Sigmoid colon (tissue), 7 donors: Measurements from ENCODE around the gene NEUROG3. TPM values are rescaled to one million over a fixed set of nuclear protein-coding genes. Genes with fewer than 3 reads are reported as not detected.

Experiments
- DNase-seq: peaks from one replicate; pipeline ENCODE4 v3.0.0-alpha.2; 2019
- H3K27ac ChIP-seq, 4 donors: fragments of 200-600 bp; sonication (generic); one replicate each; pipeline ENCODE4 v1.5.1; 2016 to 2019; ENCODE audit warnings: mild to moderate bottlenecking in 1 of 4
- H3K27me3 ChIP-seq, 3 donors: fragments of 200-600 bp; sonication (generic); one replicate each; pipeline ENCODE4 v1.5.1; 2019; ENCODE audit warnings: mild to moderate bottlenecking in 1 of 3
- H3K36me3 ChIP-seq, 4 donors: fragments of 200-600 bp; sonication (generic); one replicate each; pipeline ENCODE4 v1.5.1; 2016 to 2019
- H3K4me1 ChIP-seq, 4 donors: fragments of 200-600 bp; sonication (generic); one replicate each; pipeline ENCODE4 v1.5.1; 2017 to 2019
- H3K4me3 ChIP-seq, 4 donors: fragments of 200-600 bp; sonication (generic); one replicate each; pipeline ENCODE4 v1.5.1; 2017 to 2019; ENCODE audit warnings: mild to moderate bottlenecking in 2 of 4, moderate library complexity in 1 of 4
- H3K9me3 ChIP-seq, 4 donors: fragments of 200-600 bp in 3 of 4; sonication (generic) in 3 of 4; one replicate each; pipeline versions ENCODE4 v1.5.1 to v1.6.1; 2013 to 2019
- EP300 ChIP-seq, 4 donors: sonication (generic); formaldehyde crosslinking; IDR thresholded peaks; one replicate each; pipeline ENCODE4 v1.6.1; 2017; ENCODE audit warnings: antibody characterized with exemption in 4 of 4
- POLR2A ChIP-seq, 2 donors: fragments of 450-650 bp; IDR thresholded peaks; one replicate each; pipeline ENCODE4 v1.6.1; 2016; ENCODE audit warnings: antibody characterized with exemption in 2 of 2, mild to moderate bottlenecking in 2 of 2, moderate library complexity in 2 of 2
- POLR2AphosphoS5 ChIP-seq, 4 donors: sonication (generic); formaldehyde crosslinking; IDR thresholded peaks; one replicate each; pipeline ENCODE4 v1.6.1; 2017; ENCODE audit warnings: antibody characterized with exemption in 4 of 4
- WGBS, 2 donors: extraction: QIAGEN DNeasy Blood & Tissue Kit; methylation state at CpG; one replicate each; pipeline ENCODE4 v1.1.7; 2013; 5-methylcytosine and 5-hydroxymethylcytosine counted together
- intact Hi-C: fragments of 100-400 bp; cut with DNase I; formaldehyde crosslinking; loops from one replicate; pipeline ENCODE4 v1.15.1; 2023
- polyA plus RNA-seq, 3 donors: library from polyadenylated mRNA; stranded (reverse); fragments of 200-250 nt; gene quantifications; one replicate each; pipeline ENCODE4 v1.2.3, GENCODE V29; 2013
- total RNA-seq, 4 donors: library from RNA; depleted of rRNA; stranded (reverse); fragments of >200 nt; gene quantifications; one replicate each; pipeline ENCODE4 v1.1.0, GENCODE V29; 2016
- TF ChIP-seq, protein P1 (sequence below), 4 experiments: fragments of 450-650 bp in 3 of 4; fragments of 200-600 bp in 1 of 4; IDR thresholded peaks; one replicate each; pipeline ENCODE4 v1.5.1; 2016 to 2019; ENCODE audit warnings: antibody characterized with exemption in 4 of 4, mild to moderate bottlenecking in 3 of 4, moderate library complexity in 2 of 4
- donor health status: healthy with polysubstance abuse.
- donor health status: Bipolar disorder and iron deficiency.
- donor health status: healthy.

NEUROG3 gene
- total and polyA plus RNA-seq, 7 donors, result 1.2 to 1.4 (median 1.3) TPM; not detected in 4

GRCh38 chr10:69569396-69569934 lies 3.8 kb downstream of the NEUROG3 start:
- H3K36me3 ChIP-seq, result no peaks in the 10 kb centered on the region
- TF ChIP-seq POLR2AphosphoS5 (IDR thresholded peaks at IDR 0.05) (no peak), POLR2A (IDR thresholded peaks at IDR 0.05) (no peak), EP300 (IDR thresholded peaks at IDR 0.05) (no peak)
- TF ChIP-seq, protein P1, sequence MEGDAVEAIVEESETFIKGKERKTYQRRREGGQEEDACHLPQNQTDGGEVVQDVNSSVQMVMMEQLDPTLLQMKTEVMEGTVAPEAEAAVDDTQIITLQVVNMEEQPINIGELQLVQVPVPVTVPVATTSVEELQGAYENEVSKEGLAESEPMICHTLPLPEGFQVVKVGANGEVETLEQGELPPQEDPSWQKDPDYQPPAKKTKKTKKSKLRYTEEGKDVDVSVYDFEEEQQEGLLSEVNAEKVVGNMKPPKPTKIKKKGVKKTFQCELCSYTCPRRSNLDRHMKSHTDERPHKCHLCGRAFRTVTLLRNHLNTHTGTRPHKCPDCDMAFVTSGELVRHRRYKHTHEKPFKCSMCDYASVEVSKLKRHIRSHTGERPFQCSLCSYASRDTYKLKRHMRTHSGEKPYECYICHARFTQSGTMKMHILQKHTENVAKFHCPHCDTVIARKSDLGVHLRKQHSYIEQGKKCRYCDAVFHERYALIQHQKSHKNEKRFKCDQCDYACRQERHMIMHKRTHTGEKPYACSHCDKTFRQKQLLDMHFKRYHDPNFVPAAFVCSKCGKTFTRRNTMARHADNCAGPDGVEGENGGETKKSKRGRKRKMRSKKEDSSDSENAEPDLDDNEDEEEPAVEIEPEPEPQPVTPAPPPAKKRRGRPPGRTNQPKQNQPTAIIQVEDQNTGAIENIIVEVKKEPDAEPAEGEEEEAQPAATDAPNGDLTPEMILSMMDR (IDR thresholded peaks at IDR 0.05), result no peak
- DNase-seq, result no peak
- H3K4me3 ChIP-seq, result no peak overlapping the region
- H3K27me3 ChIP-seq, result peaks cover 49 to 93% (median 74%) of the 10 kb centered on the region in 3 donors
- H3K27ac ChIP-seq, result no peak overlapping the region
- intact Hi-C loops, result no loop called here
- 6 to 16% methylated on average over 23 of the region's 23 CpGs for WGBS, 2 donors
- H3K4me1 ChIP-seq, result peaks cover 0 to 26% (median 18%) of the 10 kb centered on the region in 4 donors
- no peaks in the 10 kb centered on the region for H3K9me3 ChIP-seq

DNA sequence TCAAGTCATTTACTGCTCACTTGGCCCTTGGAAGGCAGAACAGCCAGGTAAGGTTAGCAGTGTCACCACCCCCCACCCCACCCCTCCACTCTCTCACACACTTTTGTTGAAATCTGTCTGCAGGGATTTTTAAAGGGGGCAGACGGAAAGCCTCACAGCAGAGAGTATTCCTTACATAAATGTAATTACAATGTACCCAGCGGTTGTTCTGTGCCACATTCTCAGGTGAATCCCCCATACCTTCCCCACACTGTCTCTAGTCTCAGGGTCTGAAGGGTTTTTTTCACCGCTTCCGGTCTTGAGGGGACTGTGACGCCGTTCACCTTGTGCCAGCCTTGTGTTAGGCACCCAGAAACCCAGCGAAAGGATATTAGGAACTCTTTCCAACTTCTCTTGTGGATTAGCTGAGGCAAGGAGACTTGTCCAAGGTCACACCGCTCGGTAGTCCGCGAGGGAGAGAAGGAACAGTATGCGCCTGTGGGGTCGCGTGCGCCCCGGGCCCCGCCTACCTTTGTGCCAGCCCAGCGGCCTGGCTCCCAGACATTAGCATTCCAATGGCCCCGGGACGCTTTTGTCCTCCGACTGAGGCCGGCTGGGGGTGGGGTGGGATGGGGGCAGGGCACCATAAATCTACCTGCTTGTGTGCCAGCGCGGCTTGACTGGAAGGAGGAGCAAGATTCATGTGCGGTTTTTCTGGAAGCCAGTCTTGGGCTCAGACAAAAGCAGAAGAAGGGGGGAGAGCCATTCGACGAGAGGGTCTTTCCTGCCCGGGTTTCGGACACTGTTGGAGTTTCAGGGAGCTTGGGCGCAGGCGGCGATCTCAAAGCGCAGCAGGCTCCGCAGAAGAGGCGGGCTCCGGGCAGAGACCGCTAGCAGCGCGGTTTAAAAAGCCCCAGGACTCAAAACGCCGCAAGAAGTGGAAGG lies 4.5 kb downstream of the NEUROG3 start:
- H3K4me1 ChIP-seq, result peaks cover 0 to 20% (median 18%) of the 10 kb centered on the region in 4 donors
- H3K9me3 ChIP-seq, result no peaks in the 10 kb centered on the region
- no peak overlapping the region for H3K27ac ChIP-seq
- TF ChIP-seq EP300 (IDR thresholded peaks at IDR 0.05) (no peak), POLR2AphosphoS5 (IDR thresholded peaks at IDR 0.05) (no peak), POLR2A (IDR thresholded peaks at IDR 0.05) (no peak)
- TF ChIP-seq, protein P1 (IDR thresholded peaks at IDR 0.05), result no peak
- WGBS, 2 donors, result 7 to 23% methylated on average over 41 of the region's 41 CpGs
- peaks cover 44 to 88% (median 66%) of the 10 kb centered on the region in 3 donors for H3K27me3 ChIP-seq
- H3K4me3 ChIP-seq, result no peak overlapping the region
- H3K36me3 ChIP-seq, result no peaks in the 10 kb centered on the region
- DNase-seq, result no peak
- intact Hi-C loops, result no loop called here

DNA sequence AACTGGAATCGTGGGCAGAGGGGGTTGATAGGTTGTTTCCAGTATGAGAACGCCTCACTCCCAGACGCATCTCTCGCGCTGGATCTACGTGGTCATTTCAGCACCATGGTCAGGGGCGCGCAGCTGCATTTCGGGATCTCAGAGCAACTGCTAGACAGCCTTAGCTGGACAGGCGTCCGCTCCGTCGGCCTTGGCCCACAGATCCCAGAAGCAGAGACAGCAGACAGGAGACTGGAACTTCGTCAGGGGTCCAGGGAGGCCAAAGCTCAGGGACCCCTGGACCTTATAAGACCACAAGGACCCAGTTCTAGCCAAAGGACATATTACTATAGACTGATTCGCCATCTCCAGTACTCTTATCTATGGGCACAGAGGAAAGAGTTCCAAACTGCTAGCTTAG lies 5.3 kb downstream of the NEUROG3 start:
- intact Hi-C loops, result no loop called here
- 9 to 10% methylated on average over 15 of the region's 15 CpGs for WGBS, 2 donors
- Histone ChIP-seq H3K4me3 (no peak overlapping the region), H3K4me1 (peaks cover 0 to 14% (median 11%) of the 10 kb centered on the region in 4 donors), H3K9me3 (no peaks in the 10 kb centered on the region), H3K27ac (no peak overlapping the region), H3K36me3 (no peaks in the 10 kb centered on the region), H3K27me3 (peaks cover 37 to 80% (median 58%) of the 10 kb centered on the region in 3 donors)
- TF ChIP-seq, protein P1 (IDR thresholded peaks at IDR 0.05), result no peak
- TF ChIP-seq EP300 (IDR thresholded peaks at IDR 0.05) (no peak), POLR2A (IDR thresholded peaks at IDR 0.05) (no peak), POLR2AphosphoS5 (IDR thresholded peaks at IDR 0.05) (no peak)
- no peak for DNase-seq

DNA sequence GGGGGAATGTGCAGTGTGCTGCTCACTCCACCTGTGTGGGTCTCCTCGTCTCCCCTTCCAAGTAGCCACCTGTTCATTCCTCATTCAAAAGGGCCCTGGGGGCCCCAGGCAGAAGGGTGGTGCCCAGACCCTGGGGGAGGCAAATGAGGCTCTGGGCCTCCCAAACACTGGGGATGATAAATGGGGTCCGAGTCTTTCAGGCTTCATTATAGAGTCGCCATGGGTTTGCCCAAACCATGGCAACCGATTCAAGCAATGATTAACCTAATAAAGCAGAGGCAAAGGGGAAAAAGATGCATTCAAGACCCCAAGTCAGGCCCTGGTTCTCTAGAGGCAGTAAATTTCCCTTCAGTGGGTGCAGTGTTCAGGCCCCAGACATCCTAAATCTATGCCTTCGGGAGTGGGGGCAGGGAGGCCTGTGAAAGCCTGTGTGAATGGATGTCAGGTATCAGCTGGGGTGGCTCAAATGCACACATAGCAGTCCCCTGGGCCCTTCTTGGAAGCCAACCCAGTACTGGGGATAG lies 10.4 kb downstream of the NEUROG3 start:
- no peaks in the 10 kb centered on the region for H3K36me3 ChIP-seq
- DNase-seq, result no peak
- no peak overlapping the region for H3K4me3 ChIP-seq
- intact Hi-C loops, result no loop called here
- no peak overlapping the region for H3K27ac ChIP-seq
- H3K9me3 ChIP-seq, result no peaks in the 10 kb centered on the region
- peaks cover 0 to 64% (median 22%) of the 10 kb centered on the region in 3 donors for H3K27me3 ChIP-seq
- H3K4me1 ChIP-seq, result no peaks in the 10 kb centered on the region
- 69 to 79% methylated on average over 5 of the region's 5 CpGs for WGBS, 2 donors
- TF ChIP-seq EP300 (IDR thresholded peaks at IDR 0.05), result no peak
- no peak for TF ChIP-seq POLR2AphosphoS5 (IDR thresholded peaks at IDR 0.05)
- TF ChIP-seq, protein P1 (IDR thresholded peaks at IDR 0.05), result no peak
- TF ChIP-seq POLR2A (IDR thresholded peaks at IDR 0.05), result no peak
